Retinal pigment epithelial cell (primary cell): ENCODE measurements around the gene PROM1.

ENCODE experiments used
- DNase-seq: peaks from one replicate; pipeline ENCODE4 v3.0.0-alpha.2; 2010; ENCODE audit warnings: low read depth
- H3K4me3 ChIP-seq: 2 replicates; pipeline ENCODE4 v1.5.1; 2011; ENCODE audit warnings: mild to moderate bottlenecking, low read length, control low read depth, moderate library complexity
- TF ChIP-seq, protein P1 (sequence below): conservative IDR thresholded peaks from 2 replicates; pipeline ENCODE4 v1.5.1; 2011; ENCODE audit warnings: low read depth, low read length, control low read depth, inconsistent platforms

PROM1 gene

DNA sequence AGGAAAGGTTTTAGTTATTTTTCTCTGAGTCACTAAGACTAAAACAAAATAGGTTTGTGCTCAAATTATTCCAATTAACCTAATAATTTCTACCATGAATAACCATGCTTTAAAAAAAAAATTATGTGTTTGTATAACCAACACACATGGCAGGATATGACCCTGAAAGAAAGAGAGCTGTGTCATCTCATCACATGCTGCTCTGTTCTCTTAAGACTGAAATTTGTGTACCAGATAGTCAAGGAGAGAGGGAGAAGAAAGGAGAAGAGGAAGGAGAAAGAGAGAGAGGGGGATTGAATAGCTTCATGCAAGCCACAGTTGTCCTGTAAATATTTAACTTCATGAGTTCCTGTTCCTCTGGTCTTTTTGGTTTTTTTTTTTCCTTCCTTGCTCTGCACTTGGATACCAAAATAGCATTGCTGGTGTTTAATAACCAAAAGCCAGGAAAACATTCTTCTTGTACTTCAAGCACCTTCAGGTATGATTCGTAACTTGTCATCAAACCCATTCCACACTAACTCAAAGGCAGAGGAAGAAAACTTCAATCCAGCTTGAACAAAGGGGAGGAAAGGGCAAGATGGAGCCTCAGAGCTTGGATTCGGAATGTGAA is 6.4 kb upstream of the PROM1 start:
- TF ChIP-seq, protein P1, sequence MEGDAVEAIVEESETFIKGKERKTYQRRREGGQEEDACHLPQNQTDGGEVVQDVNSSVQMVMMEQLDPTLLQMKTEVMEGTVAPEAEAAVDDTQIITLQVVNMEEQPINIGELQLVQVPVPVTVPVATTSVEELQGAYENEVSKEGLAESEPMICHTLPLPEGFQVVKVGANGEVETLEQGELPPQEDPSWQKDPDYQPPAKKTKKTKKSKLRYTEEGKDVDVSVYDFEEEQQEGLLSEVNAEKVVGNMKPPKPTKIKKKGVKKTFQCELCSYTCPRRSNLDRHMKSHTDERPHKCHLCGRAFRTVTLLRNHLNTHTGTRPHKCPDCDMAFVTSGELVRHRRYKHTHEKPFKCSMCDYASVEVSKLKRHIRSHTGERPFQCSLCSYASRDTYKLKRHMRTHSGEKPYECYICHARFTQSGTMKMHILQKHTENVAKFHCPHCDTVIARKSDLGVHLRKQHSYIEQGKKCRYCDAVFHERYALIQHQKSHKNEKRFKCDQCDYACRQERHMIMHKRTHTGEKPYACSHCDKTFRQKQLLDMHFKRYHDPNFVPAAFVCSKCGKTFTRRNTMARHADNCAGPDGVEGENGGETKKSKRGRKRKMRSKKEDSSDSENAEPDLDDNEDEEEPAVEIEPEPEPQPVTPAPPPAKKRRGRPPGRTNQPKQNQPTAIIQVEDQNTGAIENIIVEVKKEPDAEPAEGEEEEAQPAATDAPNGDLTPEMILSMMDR = no peak
- no peak overlapping the region for H3K4me3 ChIP-seq
- no peak for DNase-seq

DNA sequence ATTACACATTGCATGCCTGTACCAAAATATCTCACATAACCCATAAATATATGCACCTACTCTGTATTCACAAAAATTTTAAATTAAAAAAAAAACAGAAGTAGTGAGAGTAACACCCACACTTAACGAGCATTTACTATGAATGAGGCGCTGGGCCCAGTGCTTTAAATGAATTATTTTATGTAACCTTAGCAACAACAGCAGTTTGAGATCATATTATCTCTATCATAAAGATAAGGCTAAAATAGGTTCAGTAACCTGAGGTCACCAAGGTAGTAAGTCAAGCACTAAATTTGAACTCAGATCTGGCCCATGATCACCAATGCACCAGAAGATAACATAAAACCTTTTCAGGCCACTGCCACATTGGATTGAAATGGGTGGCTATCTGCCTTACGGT is 5.3 kb upstream of the PROM1 start:
- TF ChIP-seq, protein P1 = no peak
- no peak overlapping the region for H3K4me3 ChIP-seq
- no peak for DNase-seq

DNA sequence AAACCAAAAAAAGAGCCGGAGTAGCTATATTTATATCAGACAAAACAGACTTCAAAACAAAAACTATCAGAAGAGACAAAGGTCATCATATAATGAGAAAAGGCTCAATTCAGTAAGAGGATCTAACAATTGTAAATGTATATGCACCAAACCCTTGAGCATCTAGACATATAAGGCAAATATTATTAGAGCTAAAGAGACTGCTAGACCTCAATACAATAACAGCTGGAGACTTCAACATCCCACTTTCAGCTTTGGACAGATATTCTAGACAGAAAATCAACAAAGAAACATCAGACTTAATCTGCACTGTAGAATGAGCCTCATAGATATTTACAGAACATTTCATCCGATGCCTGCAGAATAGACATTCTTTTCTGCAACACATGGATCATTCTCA is 4.8 kb upstream of the PROM1 start:
- DNase-seq = no peak
- no peak overlapping the region for H3K4me3 ChIP-seq
- TF ChIP-seq, protein P1 = no peak

DNA sequence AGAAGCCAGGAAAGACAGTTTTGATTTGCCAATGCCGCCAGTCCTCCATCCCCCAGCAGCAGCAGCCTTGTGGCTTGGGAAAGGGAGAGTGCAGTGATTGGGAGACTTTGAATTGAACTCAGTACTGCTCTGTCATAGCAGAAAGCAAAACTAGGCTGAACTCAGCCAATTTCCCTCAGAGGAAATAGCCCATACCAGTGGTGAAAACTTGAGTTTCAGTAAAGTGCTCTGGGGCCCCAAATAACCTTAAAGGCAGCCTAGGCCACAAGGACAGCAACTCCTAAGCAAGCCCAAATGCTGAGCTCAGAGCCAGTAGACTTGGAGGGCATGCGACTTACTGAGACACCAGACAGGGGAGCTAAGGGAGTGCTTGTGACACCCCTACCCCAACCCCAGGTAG is 2.0 kb upstream of the PROM1 start:
- DNase-seq = no peak
- TF ChIP-seq, protein P1 = no peak
- H3K4me3 ChIP-seq = no peak overlapping the region

DNA sequence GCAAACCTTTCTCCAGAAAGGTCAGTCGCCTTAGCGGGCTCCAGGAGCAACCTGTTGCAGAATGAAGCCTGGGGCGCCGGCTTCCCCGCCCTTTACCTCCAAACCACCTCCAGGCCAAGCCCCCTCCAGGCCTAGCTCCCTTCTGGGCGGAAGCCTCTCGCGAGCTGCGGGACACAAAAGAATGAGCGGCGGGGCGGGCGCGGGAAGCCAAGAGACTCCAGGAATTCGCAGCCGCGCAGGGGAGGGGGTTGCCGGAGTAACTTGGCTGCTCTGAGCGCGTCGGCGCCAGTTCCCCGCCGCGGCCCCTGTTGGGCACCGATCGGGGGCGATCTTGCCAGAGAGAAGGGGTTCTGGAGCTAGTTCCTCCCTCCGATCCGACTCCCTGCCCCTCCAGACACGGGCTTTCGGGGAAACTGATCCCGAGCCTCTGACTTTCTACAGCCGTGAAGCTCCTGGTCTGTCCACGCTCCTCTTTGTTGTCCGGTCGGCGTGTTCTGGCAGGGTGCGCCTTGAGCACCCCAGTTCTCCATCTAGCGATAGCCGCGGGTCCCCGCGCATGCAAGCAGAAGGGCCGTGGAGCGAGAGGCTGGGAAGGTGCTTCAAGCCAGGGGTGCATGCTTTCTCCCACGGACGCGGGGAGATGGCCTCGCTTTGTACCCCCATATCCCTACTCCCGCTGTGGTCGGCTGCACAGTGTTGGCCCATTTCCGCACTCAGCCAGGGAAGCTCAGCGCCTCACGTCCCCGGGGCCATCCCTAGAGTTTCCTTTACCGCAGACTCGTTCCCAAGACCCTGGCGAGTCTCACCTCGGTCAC is 1.2 kb downstream of the PROM1 start:
- TF ChIP-seq, protein P1 = no peak
- peak overlapping the region; percentile 52 for H3K4me3 ChIP-seq
- no peak for DNase-seq

DNA sequence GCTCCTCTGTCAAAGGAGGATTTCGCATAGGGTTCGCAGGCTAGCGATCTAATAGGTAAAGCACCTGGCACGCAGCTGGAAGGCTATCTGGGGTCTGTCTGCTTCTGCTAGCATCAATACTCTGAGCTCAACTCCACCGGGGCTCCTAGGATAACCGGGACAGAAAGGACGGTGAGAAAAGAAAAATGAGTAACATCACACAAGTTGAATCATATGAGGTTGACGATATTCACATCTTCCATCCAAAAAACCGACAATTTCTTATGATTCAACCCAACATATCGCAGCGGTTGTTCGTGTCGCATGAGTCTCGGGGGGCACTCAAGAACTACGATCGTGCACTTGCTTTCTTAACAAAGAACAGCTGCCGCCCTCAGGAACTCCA is 1.8 kb downstream of the PROM1 start:
- DNase-seq = no peak
- peak overlapping the region; percentile 52 for H3K4me3 ChIP-seq
- TF ChIP-seq, protein P1 = no peak

DNA sequence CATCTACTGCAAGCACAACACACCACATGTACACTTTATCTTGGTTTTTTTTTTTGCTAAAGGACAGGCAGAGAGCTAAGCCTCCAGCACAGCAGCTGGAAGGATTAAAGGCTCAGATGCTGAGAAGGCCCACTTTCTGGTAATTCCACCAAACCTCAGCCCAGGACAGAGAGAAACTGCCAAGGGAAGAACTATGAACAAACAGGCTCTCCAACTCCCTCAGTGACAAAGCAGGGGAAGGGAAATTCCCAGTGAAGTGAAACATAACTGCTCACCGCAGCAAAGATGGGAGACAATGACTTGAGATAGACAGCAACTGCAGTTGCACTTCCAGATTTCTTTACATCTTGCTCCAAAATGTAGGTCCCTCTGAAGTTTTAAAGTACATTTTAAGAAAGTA is 4.8 kb downstream of the PROM1 start:
- no peak overlapping the region for H3K4me3 ChIP-seq
- TF ChIP-seq, protein P1 = no peak
- no peak for DNase-seq
